Measurements from ENCODE around the gene TRAF3.

Gene TRAF3

GRCh38 chr14:102736956-102737355 lies 40.3 kb upstream of the TRAF3 start:
- H3K27me3 ChIP-seq (ENCODE audit: control insufficient read depth, insufficient read depth, low read length, poor library complexity, severe bottlenecking), result no peaks in the 10 kb centered on the region
- H3K9me3 ChIP-seq (ENCODE audit: control insufficient read depth, low read length), result no peaks in the 10 kb centered on the region
- H3K27ac ChIP-seq (ENCODE audit: insufficient read depth, low read depth, low read length, poor library complexity, severe bottlenecking), result no peak overlapping the region
- no peaks in the 10 kb centered on the region for H3K36me3 ChIP-seq (ENCODE audit: control insufficient read depth, insufficient read depth, low read length)
- no peak overlapping the region for H3K4me3 ChIP-seq (ENCODE audit: insufficient read depth, low read depth, low read length)
- 94 to 95% methylated on average over 3 of the region's 3 CpGs for WGBS, 2 experiments
- no peaks in the 10 kb centered on the region for H3K4me1 ChIP-seq (ENCODE audit: control insufficient read depth, insufficient read depth, low read length)

GRCh38 chr14:102737402-102738372 lies 39.6 kb upstream of the TRAF3 start:
- Histone ChIP-seq H3K27me3 (ENCODE audit: control insufficient read depth, insufficient read depth, low read length, poor library complexity, severe bottlenecking) (no peaks in the 10 kb centered on the region), H3K4me1 (ENCODE audit: control insufficient read depth, insufficient read depth, low read length) (no peaks in the 10 kb centered on the region), H3K36me3 (ENCODE audit: control insufficient read depth, insufficient read depth, low read length) (no peaks in the 10 kb centered on the region), H3K27ac (ENCODE audit: insufficient read depth, low read depth, low read length, poor library complexity, severe bottlenecking) (no peak overlapping the region), H3K9me3 (ENCODE audit: control insufficient read depth, low read length) (no peaks in the 10 kb centered on the region), H3K4me3 (ENCODE audit: insufficient read depth, low read depth, low read length) (no peak overlapping the region)
- WGBS, 2 experiments, result 96 to 97% methylated on average over 18 of the region's 18 CpGs

GRCh38 chr14:102738373-102739189 lies 38.7 kb upstream of the TRAF3 start:
- Histone ChIP-seq H3K36me3 (ENCODE audit: control insufficient read depth, insufficient read depth, low read length) (no peaks in the 10 kb centered on the region), H3K9me3 (ENCODE audit: control insufficient read depth, low read length) (no peaks in the 10 kb centered on the region), H3K4me3 (ENCODE audit: insufficient read depth, low read depth, low read length) (no peak overlapping the region), H3K4me1 (ENCODE audit: control insufficient read depth, insufficient read depth, low read length) (no peaks in the 10 kb centered on the region), H3K27me3 (ENCODE audit: control insufficient read depth, insufficient read depth, low read length, poor library complexity, severe bottlenecking) (no peaks in the 10 kb centered on the region), H3K27ac (ENCODE audit: insufficient read depth, low read depth, low read length, poor library complexity, severe bottlenecking) (no peak overlapping the region)
- 91% methylated on average over 11 of the region's 11 CpGs for WGBS, 2 experiments

GRCh38 chr14:102739190-102739469 lies 38.1 kb upstream of the TRAF3 start:
- 88 to 91% methylated on average over 3 of the region's 3 CpGs for WGBS, 2 experiments
- H3K36me3 ChIP-seq (ENCODE audit: control insufficient read depth, insufficient read depth, low read length), result no peaks in the 10 kb centered on the region
- no peaks in the 10 kb centered on the region for H3K9me3 ChIP-seq (ENCODE audit: control insufficient read depth, low read length)

GRCh38 chr14:102746634-102747438 lies 30.4 kb upstream of the TRAF3 start:
- no peaks in the 10 kb centered on the region for H3K36me3 ChIP-seq (ENCODE audit: control insufficient read depth, insufficient read depth, low read length)
- H3K4me3 ChIP-seq (ENCODE audit: insufficient read depth, low read depth, low read length), result no peak overlapping the region
- no peaks in the 10 kb centered on the region for H3K9me3 ChIP-seq (ENCODE audit: control insufficient read depth, low read length)
- H3K27me3 ChIP-seq (ENCODE audit: control insufficient read depth, insufficient read depth, low read length, poor library complexity, severe bottlenecking), result no peaks in the 10 kb centered on the region
- H3K4me1 ChIP-seq (ENCODE audit: control insufficient read depth, insufficient read depth, low read length), result peaks cover 11% of the 10 kb centered on the region
- H3K27ac ChIP-seq (ENCODE audit: insufficient read depth, low read depth, low read length, poor library complexity, severe bottlenecking), result no peak overlapping the region
- WGBS, 2 experiments, result 94 to 96% methylated on average over 24 to 28 of the region's 28 CpGs

More at GRCh38 chr14:102739190-102739469, 38.1 kb upstream of the TRAF3 start:
- Histone ChIP-seq H3K4me3 (ENCODE audit: insufficient read depth, low read depth, low read length) (no peak overlapping the region), H3K4me1 (ENCODE audit: control insufficient read depth, insufficient read depth, low read length) (no peaks in the 10 kb centered on the region), H3K27ac (ENCODE audit: insufficient read depth, low read depth, low read length, poor library complexity, severe bottlenecking) (no peak overlapping the region), H3K27me3 (ENCODE audit: control insufficient read depth, insufficient read depth, low read length, poor library complexity, severe bottlenecking) (no peaks in the 10 kb centered on the region)

GRCh38 chr14:102748806-102749205 lies 28.4 kb upstream of the TRAF3 start:
- 95 to 96% methylated on average over 8 of the region's 8 CpGs for WGBS, 2 experiments
- peaks cover 11% of the 10 kb centered on the region for H3K4me1 ChIP-seq (ENCODE audit: control insufficient read depth, insufficient read depth, low read length)
- no peaks in the 10 kb centered on the region for H3K27me3 ChIP-seq (ENCODE audit: control insufficient read depth, insufficient read depth, low read length, poor library complexity, severe bottlenecking)

GRCh38 chr14:102749393-102750305 lies 27.6 kb upstream of the TRAF3 start:
- H3K9me3 ChIP-seq (ENCODE audit: control insufficient read depth, low read length), result no peaks in the 10 kb centered on the region
- H3K36me3 ChIP-seq (ENCODE audit: control insufficient read depth, insufficient read depth, low read length), result no peaks in the 10 kb centered on the region
- H3K4me3 ChIP-seq (ENCODE audit: insufficient read depth, low read depth, low read length), result no peak overlapping the region
- WGBS, 2 experiments, result 81 to 83% methylated on average over 33 of the region's 33 CpGs
- no peaks in the 10 kb centered on the region for H3K27me3 ChIP-seq (ENCODE audit: control insufficient read depth, insufficient read depth, low read length, poor library complexity, severe bottlenecking)
- peaks cover 11% of the 10 kb centered on the region for H3K4me1 ChIP-seq (ENCODE audit: control insufficient read depth, insufficient read depth, low read length)
- H3K27ac ChIP-seq (ENCODE audit: insufficient read depth, low read depth, low read length, poor library complexity, severe bottlenecking), result no peak overlapping the region

More at GRCh38 chr14:102748806-102749205, 28.4 kb upstream of the TRAF3 start:
- no peaks in the 10 kb centered on the region for H3K9me3 ChIP-seq (ENCODE audit: control insufficient read depth, low read length)
- H3K36me3 ChIP-seq (ENCODE audit: control insufficient read depth, insufficient read depth, low read length), result no peaks in the 10 kb centered on the region
- no peak overlapping the region for H3K27ac ChIP-seq (ENCODE audit: insufficient read depth, low read depth, low read length, poor library complexity, severe bottlenecking)
- no peak overlapping the region for H3K4me3 ChIP-seq (ENCODE audit: insufficient read depth, low read depth, low read length)

GRCh38 chr14:102750376-102750775 lies 26.9 kb upstream of the TRAF3 start:
- 96% methylated on average over 14 of the region's 14 CpGs for WGBS, 2 experiments
- no peak overlapping the region for H3K4me3 ChIP-seq (ENCODE audit: insufficient read depth, low read depth, low read length)

GRCh38 chr14:102751088-102751487 lies 26.2 kb upstream of the TRAF3 start:
- 94% methylated on average over 16 of the region's 16 CpGs for WGBS, 2 experiments

More at GRCh38 chr14:102750376-102750775, 26.9 kb upstream of the TRAF3 start:
- H3K27me3 ChIP-seq (ENCODE audit: control insufficient read depth, insufficient read depth, low read length, poor library complexity, severe bottlenecking), result no peaks in the 10 kb centered on the region
- H3K9me3 ChIP-seq (ENCODE audit: control insufficient read depth, low read length), result no peaks in the 10 kb centered on the region
- H3K4me1 ChIP-seq (ENCODE audit: control insufficient read depth, insufficient read depth, low read length), result peaks cover 11% of the 10 kb centered on the region
- H3K27ac ChIP-seq (ENCODE audit: insufficient read depth, low read depth, low read length, poor library complexity, severe bottlenecking), result no peak overlapping the region
- no peaks in the 10 kb centered on the region for H3K36me3 ChIP-seq (ENCODE audit: control insufficient read depth, insufficient read depth, low read length)

More at GRCh38 chr14:102751088-102751487, 26.2 kb upstream of the TRAF3 start:
- Histone ChIP-seq H3K27ac (ENCODE audit: insufficient read depth, low read depth, low read length, poor library complexity, severe bottlenecking) (no peak overlapping the region), H3K36me3 (ENCODE audit: control insufficient read depth, insufficient read depth, low read length) (no peaks in the 10 kb centered on the region), H3K9me3 (ENCODE audit: control insufficient read depth, low read length) (no peaks in the 10 kb centered on the region), H3K4me3 (ENCODE audit: insufficient read depth, low read depth, low read length) (no peak overlapping the region), H3K4me1 (ENCODE audit: control insufficient read depth, insufficient read depth, low read length) (peaks cover 11% of the 10 kb centered on the region), H3K27me3 (ENCODE audit: control insufficient read depth, insufficient read depth, low read length, poor library complexity, severe bottlenecking) (no peaks in the 10 kb centered on the region)
